Pancreas (tissue), 10 donors: ENCODE data around the gene UNC13C. TPM values are rescaled to one million over a fixed set of nuclear protein-coding genes. Genes with fewer than 3 reads are reported as not detected.

Experiments
- ATAC-seq, 4 donors: fragments of 200-7000 bp; cut with Tn5 transposase; one replicate each; pipeline versions ENCODE4 v1.8.0 to v1.9.1; 2020; ENCODE audit warnings: mild to moderate bottlenecking in 4 of 4, moderate library complexity in 4 of 4
- DNase-seq, 6 donors: peaks; one replicate each; pipeline ENCODE4 v3.0.0-alpha.2; 2020
- FAIRE-seq: peaks from 2 replicates; lab custom pipeline; 2012; peaks lifted over from hg19 to GRCh38; lab: Jason Lieb, UNC
- H3K27ac ChIP-seq, 4 donors: fragments of 200-600 bp; sonication (generic); 1 replicate in 3 of 4; 2 replicates in 1 of 4; pipeline versions ENCODE4 v1.5.0 to v1.8.0; 2020
- H3K27me3 ChIP-seq, 4 donors: fragments of 200-600 bp; one replicate each; pipeline ENCODE4 v1.8.0; 2021
- H3K36me3 ChIP-seq, 3 donors: fragments of 200-600 bp; sonication (generic) in 1 of 3; one replicate each; pipeline versions ENCODE4 v1.5.0 to v1.8.0; 2020 to 2021
- H3K4me1 ChIP-seq, 3 donors: fragments of 200-600 bp; one replicate each; pipeline ENCODE4 v1.8.0; 2021
- H3K4me3 ChIP-seq, 4 donors: fragments of 200-600 bp; sonication (generic) in 2 of 4; one replicate each; pipeline versions ENCODE4 v1.5.0 to v1.8.0; 2020 to 2021
- H3K9me3 ChIP-seq, 4 donors: fragments of 200-600 bp; one replicate each; pipeline ENCODE4 v1.8.0; 2021
- WGBS, 2 donors: extraction: QIAGEN DNeasy Blood & Tissue Kit; methylation state at CpG; one replicate each; pipeline ENCODE4 v1.1.7; 2013; 5-methylcytosine and 5-hydroxymethylcytosine counted together
- intact Hi-C, 3 donors: fragments of 100-400 bp; cut with DNase I; formaldehyde crosslinking; loops; one replicate each; pipeline versions ENCODE4 v1.11.1 to v1.14.2; 2022
- polyA plus RNA-seq, 2 donors: library from polyadenylated mRNA; stranded (reverse); fragments of 200-250 nt; gene quantifications; one replicate each; pipeline ENCODE4 v1.2.3, GENCODE V29; 2013
- total RNA-seq, 6 donors: library from RNA; stranded (reverse); fragmentation: NEBNext Ultra II Directional in 4 of 6; extraction: Animal tissue kit (Norgen Biotek cat#: 25700) in 4 of 6; gene quantifications; one replicate each; pipeline versions ENCODE4 v1.2.1 to v1.2.4, GENCODE V29; 2021 to 2023
- TF ChIP-seq, protein P1 (sequence below), 4 donors: fragments of 200-600 bp; sonication (generic) in 3 of 4; IDR thresholded peaks; one replicate each; pipeline versions ENCODE4 v1.5.0 to v1.8.0; 2021; ENCODE audit warnings: antibody characterized with exemption in 4 of 4
- donor health status: healthy with polysubstance abuse.
- donor health status: DM: no; HTN: no; CAD: no; lungs with moderate emphysema.
- donor health status: DM: no; HTN: no; CAD: no.
- donor health status: control.
- donor health status: control.
- donor health status: Bipolar disorder and iron deficiency.
- donor health status: DM: yes; HTN: yes; CAD: no.
- donor health status: DM: no; HTN: no; CAD: no.
- donor health status: DM: no; HTN: no; CAD: no.
- donor health status: DM: yes; HTN: yes; CAD: no.

UNC13C gene
- total and polyA plus RNA-seq, 8 donors = under 0.01 to 0.38 (median 0.04) TPM; not detected in 2

DNA sequence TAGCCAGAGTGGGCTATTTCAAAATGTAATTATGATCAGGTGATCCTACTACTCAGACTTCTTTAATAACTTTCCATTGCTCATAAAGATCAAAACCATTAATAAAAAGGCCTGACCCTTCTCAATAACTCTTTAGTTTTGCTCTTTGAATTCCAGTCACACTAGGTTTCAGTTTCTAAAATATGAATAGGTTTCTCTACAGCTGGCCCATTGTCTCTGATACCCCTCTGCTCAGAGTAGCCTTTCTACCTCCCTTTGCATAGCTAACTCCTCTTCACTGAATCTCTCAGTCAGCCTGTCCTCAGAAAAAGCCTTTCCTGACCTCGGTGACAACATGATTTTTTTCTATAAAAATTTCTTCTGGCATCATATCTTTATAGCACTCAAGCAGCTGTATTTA, 209.1 kb downstream of the UNC13C start:
- Histone ChIP-seq H3K27ac (no peak overlapping the region), H3K27me3 (no peaks in the 10 kb centered on the region), H3K36me3 (no peaks in the 10 kb centered on the region), H3K9me3 (no peaks in the 10 kb centered on the region), H3K4me1 (no peaks in the 10 kb centered on the region), H3K4me3 (no peak overlapping the region)
- no peak for DNase-seq
- intact Hi-C loops = no loop called here
- no peak for FAIRE-seq
- WGBS, 2 donors = 49 to 68% methylated on average over 1 of the region's 1 CpG
- TF ChIP-seq, protein P1, sequence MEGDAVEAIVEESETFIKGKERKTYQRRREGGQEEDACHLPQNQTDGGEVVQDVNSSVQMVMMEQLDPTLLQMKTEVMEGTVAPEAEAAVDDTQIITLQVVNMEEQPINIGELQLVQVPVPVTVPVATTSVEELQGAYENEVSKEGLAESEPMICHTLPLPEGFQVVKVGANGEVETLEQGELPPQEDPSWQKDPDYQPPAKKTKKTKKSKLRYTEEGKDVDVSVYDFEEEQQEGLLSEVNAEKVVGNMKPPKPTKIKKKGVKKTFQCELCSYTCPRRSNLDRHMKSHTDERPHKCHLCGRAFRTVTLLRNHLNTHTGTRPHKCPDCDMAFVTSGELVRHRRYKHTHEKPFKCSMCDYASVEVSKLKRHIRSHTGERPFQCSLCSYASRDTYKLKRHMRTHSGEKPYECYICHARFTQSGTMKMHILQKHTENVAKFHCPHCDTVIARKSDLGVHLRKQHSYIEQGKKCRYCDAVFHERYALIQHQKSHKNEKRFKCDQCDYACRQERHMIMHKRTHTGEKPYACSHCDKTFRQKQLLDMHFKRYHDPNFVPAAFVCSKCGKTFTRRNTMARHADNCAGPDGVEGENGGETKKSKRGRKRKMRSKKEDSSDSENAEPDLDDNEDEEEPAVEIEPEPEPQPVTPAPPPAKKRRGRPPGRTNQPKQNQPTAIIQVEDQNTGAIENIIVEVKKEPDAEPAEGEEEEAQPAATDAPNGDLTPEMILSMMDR (IDR thresholded peaks at IDR 0.05) = no peak
- ATAC-seq = no peak

DNA sequence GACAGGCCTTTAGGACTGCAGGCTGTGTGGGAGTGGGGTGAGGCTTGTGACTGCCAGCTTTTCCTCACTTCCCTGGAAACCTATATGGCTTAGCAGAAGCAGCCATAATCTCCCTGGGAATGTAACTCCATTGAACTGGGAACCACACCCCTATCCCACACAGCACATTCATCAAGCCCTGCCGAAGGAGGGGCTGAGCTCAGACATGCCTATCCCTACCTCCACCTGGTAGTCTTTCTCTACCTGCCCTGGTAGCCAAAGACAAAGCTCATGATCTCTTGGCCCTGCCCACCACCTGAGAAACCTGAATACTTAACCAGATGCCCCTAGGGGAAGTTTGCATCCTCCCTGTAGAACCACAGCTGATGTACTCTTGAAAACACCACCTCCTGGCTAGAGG, 219.8 kb downstream of the UNC13C start:
- intact Hi-C loops = no loop called here
- FAIRE-seq (no peak), ATAC-seq (no peak), DNase-seq (no peak)
- 50 to 69% methylated on average over 1 of the region's 1 CpG for WGBS, 2 donors
- Histone ChIP-seq H3K4me1 (no peaks in the 10 kb centered on the region), H3K9me3 (no peaks in the 10 kb centered on the region), H3K36me3 (no peaks in the 10 kb centered on the region), H3K4me3 (no peak overlapping the region), H3K27me3 (no peaks in the 10 kb centered on the region), H3K27ac (no peak overlapping the region)
- TF ChIP-seq, protein P1 (IDR thresholded peaks at IDR 0.05) = no peak

- Histone ChIP-seq H3K36me3 (no peaks in the 10 kb centered on the region), H3K4me3 (no peak overlapping the region), H3K27me3 (no peaks in the 10 kb centered on the region), H3K4me1 (no peaks in the 10 kb centered on the region), H3K27ac (no peak overlapping the region), H3K9me3 (no peaks in the 10 kb centered on the region)
- no peak for FAIRE-seq
- DNase-seq = no peak
- no peak for ATAC-seq
- WGBS, 2 donors = 72 to 80% methylated on average over 7 of the region's 7 CpGs
- intact Hi-C loops = no loop called here
- TF ChIP-seq, protein P1 (IDR thresholded peaks at IDR 0.05) = no peak
Measured at GRCh38 chr15:54206586-54207321, 228.5 kb downstream of the UNC13C start.

- Histone ChIP-seq H3K4me3 (no peak overlapping the region), H3K27me3 (no peaks in the 10 kb centered on the region), H3K27ac (no peak overlapping the region), H3K9me3 (no peaks in the 10 kb centered on the region), H3K4me1 (no peaks in the 10 kb centered on the region), H3K36me3 (no peaks in the 10 kb centered on the region)
- intact Hi-C loops = no loop called here
- FAIRE-seq = no peak
- TF ChIP-seq, protein P1 (IDR thresholded peaks at IDR 0.05) = no peak
- ATAC-seq = no peak
- DNase-seq = no peak
- WGBS, 2 donors = 61 to 71% methylated on average over 2 of the region's 2 CpGs
Measured at GRCh38 chr15:54208786-54209185, 230.5 kb downstream of the UNC13C start.

GRCh38 chr15:54212635-54213034, 234.4 kb downstream of the UNC13C start:
- no peak overlapping the region for H3K27ac ChIP-seq
- H3K9me3 ChIP-seq = no peaks in the 10 kb centered on the region
- H3K27me3 ChIP-seq = no peaks in the 10 kb centered on the region
- H3K36me3 ChIP-seq = no peaks in the 10 kb centered on the region
- ATAC-seq = no peak
- 26 to 29% methylated on average over 2 of the region's 2 CpGs for WGBS, 2 donors
- H3K4me1 ChIP-seq = no peaks in the 10 kb centered on the region
- TF ChIP-seq, protein P1 (IDR thresholded peaks at IDR 0.05) = no peak
- DNase-seq = no peak
- intact Hi-C loops = no loop called here
- no peak overlapping the region for H3K4me3 ChIP-seq
- FAIRE-seq = no peak
